H1 (cell line): Measurements from ENCODE around the gene PCID2. TPM values are rescaled to one million over a fixed set of nuclear protein-coding genes. Genes with fewer than 3 reads are reported as not detected.

Source experiments
- KDM4A ChIP-seq: IDR thresholded peaks from one replicate; pipeline ENCODE4 v1.7.1; 2012; ENCODE audit warnings: low read depth, mild to moderate bottlenecking, moderate library complexity, low read length, inconsistent platforms; ENCODE audit not compliant: severe bottlenecking
- polyA plus RNA-seq, 7 experiments: library from polyadenylated mRNA; depleted of rRNA in 3 of 7; stranded (reverse) in 5 of 7; unstranded in 2 of 7; fragments of >200 nt in 5 of 7; fragments of 200-250 nt in 2 of 7; gene quantifications; 1 replicate in 5 of 7; 2 replicates in 1 of 7; 4 replicates in 1 of 7; pipeline versions ENCODE4 v1.2.1 to v1.2.3, GENCODE V29; 2011 to 2013; ENCODE audit warnings: missing spikeins in 2 of 7, mixed read lengths in 2 of 7
- total RNA-seq: library from RNA; stranded (reverse); fragmentation: NEBNext Ultra II Directional; extraction: Animal tissue kit (Norgen Biotek cat#: 25700); gene quantifications from 2 replicates; pipeline ENCODE4 v1.2.1, GENCODE V29; 2021

The PCID2 gene
- total and polyA plus RNA-seq, 2 of the 8 experiments (the other 6 are each of a cell fraction or from before 2014, with no cell fraction given), result 72.4 to 72.8 TPM

GRCh38 chr13:113145496-113145895, 63.0 kb downstream of the PCID2 start (continued):
- TF ChIP-seq KDM4A, result no peak
